ENCODE measurements around the gene TNNT2.

DNA sequence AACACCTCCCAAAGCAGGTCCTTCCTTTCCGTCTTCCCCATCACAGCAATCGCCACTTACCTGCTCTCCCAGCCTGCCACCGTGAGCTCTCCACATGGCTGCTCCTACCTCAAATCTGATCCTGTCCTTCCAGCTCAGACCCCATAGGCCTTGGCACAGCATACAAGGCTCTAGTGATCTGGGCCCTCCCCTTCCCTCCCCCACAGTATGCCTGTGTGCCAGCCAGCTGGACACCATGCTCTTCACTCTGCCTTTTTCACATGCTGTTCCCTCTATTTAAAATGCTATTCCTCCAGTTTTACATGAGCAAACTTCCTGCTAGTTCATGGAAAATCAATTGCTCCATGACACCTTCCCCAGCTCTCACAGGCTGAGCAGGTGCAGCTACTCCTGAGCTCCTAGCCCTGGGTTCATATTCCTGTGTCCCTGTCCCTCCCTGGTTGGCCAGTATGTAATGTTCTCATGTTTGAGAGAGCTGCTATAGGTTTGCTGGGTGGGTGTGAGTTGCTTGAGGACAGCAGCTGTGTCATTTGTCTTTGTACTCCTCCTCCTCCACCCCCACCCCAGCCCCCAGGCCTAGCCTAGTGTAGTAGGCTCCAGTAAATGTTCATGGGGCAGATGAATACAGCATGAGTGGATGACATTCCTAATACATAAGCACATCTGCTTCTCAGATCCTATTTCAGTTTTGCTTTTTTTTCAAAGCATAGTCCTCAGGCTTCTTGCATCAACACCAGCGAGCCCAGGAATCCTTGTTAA lies 6.3 kb upstream of the TNNT2 start:
- TF ChIP-seq, protein P1, sequence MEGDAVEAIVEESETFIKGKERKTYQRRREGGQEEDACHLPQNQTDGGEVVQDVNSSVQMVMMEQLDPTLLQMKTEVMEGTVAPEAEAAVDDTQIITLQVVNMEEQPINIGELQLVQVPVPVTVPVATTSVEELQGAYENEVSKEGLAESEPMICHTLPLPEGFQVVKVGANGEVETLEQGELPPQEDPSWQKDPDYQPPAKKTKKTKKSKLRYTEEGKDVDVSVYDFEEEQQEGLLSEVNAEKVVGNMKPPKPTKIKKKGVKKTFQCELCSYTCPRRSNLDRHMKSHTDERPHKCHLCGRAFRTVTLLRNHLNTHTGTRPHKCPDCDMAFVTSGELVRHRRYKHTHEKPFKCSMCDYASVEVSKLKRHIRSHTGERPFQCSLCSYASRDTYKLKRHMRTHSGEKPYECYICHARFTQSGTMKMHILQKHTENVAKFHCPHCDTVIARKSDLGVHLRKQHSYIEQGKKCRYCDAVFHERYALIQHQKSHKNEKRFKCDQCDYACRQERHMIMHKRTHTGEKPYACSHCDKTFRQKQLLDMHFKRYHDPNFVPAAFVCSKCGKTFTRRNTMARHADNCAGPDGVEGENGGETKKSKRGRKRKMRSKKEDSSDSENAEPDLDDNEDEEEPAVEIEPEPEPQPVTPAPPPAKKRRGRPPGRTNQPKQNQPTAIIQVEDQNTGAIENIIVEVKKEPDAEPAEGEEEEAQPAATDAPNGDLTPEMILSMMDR (IDR thresholded peaks at IDR 0.05; ENCODE audit: low read length): no peak
- TF ChIP-seq EZH2 (optimal IDR thresholded peaks at IDR 0.05; ENCODE audit: low read depth, low read length): no peak
